ENCODE results near the gene FAM184B. TPM values are rescaled to one million over a fixed set of nuclear protein-coding genes. Genes with fewer than 3 reads are reported as not detected.

The FAM184B gene
- total RNA-seq, 2 donors from 2014 or later: not detected

DNA sequence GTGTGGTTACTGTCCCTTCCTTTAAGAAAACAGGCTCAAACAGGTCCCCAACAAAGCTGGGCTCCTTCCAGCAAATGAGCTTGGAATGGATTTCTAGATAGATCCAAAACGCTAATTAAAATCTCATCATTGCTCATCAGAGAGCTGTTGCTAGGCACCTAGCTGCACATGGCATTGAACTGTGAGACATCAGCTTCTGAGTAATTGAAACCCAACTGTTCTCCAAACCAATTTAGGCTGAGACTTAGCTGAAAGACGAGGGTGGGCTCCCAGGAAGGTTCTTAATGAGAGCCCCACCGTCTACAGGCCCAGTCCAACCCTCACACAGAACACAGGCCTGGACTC lies 59.1 kb downstream of the FAM184B start:
- Histone ChIP-seq H3K4me1 (no peaks in the 10 kb centered on the region), H3K36me3 (no peaks in the 10 kb centered on the region), H3K9me3 (no peaks in the 10 kb centered on the region), H3K27me3 (no peaks in the 10 kb centered on the region), H3K27ac (no peak overlapping the region), H3K4me3 (no peak overlapping the region)
- no peak for TF ChIP-seq CTCF (IDR thresholded peaks at IDR 0.05)
- no peak for DNase-seq (ENCODE audit: low spot score)

DNA sequence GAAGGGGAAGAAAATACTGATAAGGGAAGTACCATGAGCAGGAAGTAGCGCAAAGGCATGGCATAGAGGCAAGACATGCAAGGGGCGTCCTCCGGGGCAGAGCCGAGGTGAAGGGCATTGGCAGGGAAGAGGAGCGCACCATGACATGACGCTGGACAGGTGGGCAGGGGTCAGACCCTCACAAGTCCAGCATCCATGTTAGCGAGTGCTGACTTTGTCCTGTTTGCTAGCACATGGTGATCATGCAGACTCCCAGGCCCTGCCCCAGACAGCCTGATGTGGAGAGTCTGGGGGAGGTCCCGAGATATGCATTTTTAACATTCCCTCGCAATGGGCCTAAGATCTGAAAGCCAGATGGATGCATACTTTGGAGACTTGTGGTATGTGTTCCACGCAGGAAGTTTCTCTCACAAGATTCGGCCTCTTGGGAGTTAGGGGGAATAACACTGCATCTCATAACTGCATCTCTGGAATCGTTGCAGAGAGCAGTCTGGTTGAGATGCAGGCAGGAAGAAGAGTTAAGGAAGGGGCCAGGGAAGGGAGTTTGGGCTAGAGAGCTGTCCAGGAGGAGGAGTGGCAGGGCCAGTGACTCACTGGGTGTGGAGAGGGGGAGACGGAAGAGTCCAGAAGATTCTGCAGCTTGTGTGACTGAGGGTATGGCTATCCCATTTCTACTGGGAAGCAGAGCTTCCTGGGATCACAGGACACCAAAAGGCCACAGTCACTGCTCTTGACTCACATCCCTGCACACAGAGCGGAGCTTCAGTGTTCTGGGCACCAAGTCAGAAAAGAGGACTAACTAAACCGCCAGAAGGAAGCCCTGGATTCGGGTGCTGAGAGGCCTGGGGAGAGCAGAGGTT lies 59.7 kb downstream of the FAM184B start:
- no peak overlapping the region for H3K27ac ChIP-seq
- DNase-seq (ENCODE audit: low spot score): no peak

DNA sequence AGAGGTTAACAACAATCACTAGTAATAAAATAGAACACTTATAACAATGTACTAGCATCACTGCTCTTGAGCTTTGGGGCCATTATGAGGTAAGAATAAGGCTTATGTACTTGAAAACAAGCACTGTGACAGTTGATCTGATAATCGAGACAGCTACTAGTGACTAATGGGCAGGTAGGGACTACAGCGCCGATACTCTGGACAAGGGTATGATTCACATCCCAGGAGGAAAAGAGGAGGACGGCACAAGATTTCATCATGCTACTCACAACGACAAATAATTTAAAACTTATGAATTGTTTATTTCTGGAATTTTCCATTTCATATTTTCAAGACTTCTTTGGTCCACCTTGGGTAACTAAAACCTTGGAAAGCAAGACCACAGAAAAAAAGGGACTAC lies 62.3 kb downstream of the FAM184B start:
- TF ChIP-seq CTCF (IDR thresholded peaks at IDR 0.05): no peak
- Histone ChIP-seq H3K4me1 (no peaks in the 10 kb centered on the region), H3K27me3 (no peaks in the 10 kb centered on the region), H3K4me3 (no peak overlapping the region), H3K27ac (no peak overlapping the region), H3K36me3 (no peaks in the 10 kb centered on the region), H3K9me3 (no peaks in the 10 kb centered on the region)
- DNase-seq (ENCODE audit: low spot score): no peak

More for the DNA sequence above, 59.7 kb downstream of the FAM184B start:
- Histone ChIP-seq H3K4me3 (no peak overlapping the region), H3K27me3 (no peaks in the 10 kb centered on the region), H3K36me3 (no peaks in the 10 kb centered on the region), H3K4me1 (no peaks in the 10 kb centered on the region), H3K9me3 (no peaks in the 10 kb centered on the region)
- no peak for TF ChIP-seq CTCF (IDR thresholded peaks at IDR 0.05)

GRCh38 chr4:17718471-17718870 lies 63.0 kb downstream of the FAM184B start:
- no peaks in the 10 kb centered on the region for H3K4me1 ChIP-seq
- H3K27me3 ChIP-seq: no peaks in the 10 kb centered on the region
- no peaks in the 10 kb centered on the region for H3K9me3 ChIP-seq
- no peak for TF ChIP-seq CTCF (IDR thresholded peaks at IDR 0.05)
- no peak overlapping the region for H3K4me3 ChIP-seq
- DNase-seq (ENCODE audit: low spot score): no peak
- no peaks in the 10 kb centered on the region for H3K36me3 ChIP-seq
- H3K27ac ChIP-seq: no peak overlapping the region

DNA sequence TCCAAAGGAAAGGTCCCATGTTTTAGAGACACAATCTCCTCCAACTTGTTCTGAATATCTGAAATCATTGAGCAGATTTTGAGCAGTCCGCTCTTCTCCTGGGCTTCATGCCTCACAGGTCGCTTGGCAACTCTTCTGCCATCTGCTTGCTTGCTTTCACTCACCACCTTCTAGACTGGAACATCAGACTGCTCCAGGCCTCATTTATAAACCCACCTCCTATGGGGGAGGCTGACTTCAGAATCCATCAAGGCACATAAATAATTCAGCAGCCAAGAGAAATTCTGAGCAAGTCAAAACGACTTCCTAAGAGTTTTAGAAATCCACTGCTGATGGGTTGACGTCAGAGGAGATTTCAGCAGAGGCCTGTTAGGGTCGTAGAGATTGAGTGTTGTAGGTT lies 64.1 kb downstream of the FAM184B start:
- Histone ChIP-seq H3K27me3 (no peaks in the 10 kb centered on the region), H3K4me1 (no peaks in the 10 kb centered on the region), H3K9me3 (no peaks in the 10 kb centered on the region), H3K27ac (no peak overlapping the region), H3K36me3 (no peaks in the 10 kb centered on the region), H3K4me3 (no peak overlapping the region)
- TF ChIP-seq CTCF (IDR thresholded peaks at IDR 0.05): no peak
- DNase-seq (ENCODE audit: low spot score): no peak

GRCh38 chr4:17715511-17715910 lies 65.9 kb downstream of the FAM184B start:
- Histone ChIP-seq H3K36me3 (no peaks in the 10 kb centered on the region), H3K4me3 (no peak overlapping the region), H3K27ac (no peak overlapping the region), H3K27me3 (no peaks in the 10 kb centered on the region), H3K4me1 (no peaks in the 10 kb centered on the region), H3K9me3 (no peaks in the 10 kb centered on the region)
- no peak for TF ChIP-seq CTCF (IDR thresholded peaks at IDR 0.05)
- DNase-seq (ENCODE audit: low spot score): no peak
